MM.1S (cell line): ENCODE measurements around the gene EML5.

ENCODE experiments used
- EZH2phosphoT487 ChIP-seq: fragments of 300-600 bp; sonication (generic); IDR thresholded peaks from 2 replicates; pipeline ENCODE4 v1.6.1; 2018; ENCODE audit warnings: antibody characterized with exemption, low read length
- TF ChIP-seq, protein P1 (sequence below): fragments of 300-600 bp; sonication (generic); IDR thresholded peaks from 2 replicates; pipeline ENCODE4 v1.5.1; 2016; ENCODE audit warnings: antibody characterized with exemption, low read length, mixed read lengths

DNA sequence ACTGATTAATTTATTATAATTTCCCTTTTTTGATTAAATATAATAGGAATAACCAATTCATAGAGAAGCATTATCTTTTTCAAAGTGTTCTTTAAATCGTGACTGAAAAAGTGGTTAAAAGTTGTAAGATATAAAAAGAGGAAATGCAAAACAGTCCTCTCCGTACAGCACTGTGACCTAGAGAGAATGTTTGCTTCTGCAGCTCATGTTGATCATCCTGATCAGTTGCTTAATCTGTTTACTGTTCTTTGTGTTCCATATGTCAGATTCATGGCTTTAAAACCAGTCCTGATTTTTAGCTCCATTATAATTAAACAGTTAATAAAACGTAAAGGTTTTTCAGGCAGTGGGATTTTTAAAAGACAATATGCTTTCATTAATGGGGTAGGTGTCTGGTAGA is 36.4 kb upstream of the EML5 start:
- TF ChIP-seq, protein P1, sequence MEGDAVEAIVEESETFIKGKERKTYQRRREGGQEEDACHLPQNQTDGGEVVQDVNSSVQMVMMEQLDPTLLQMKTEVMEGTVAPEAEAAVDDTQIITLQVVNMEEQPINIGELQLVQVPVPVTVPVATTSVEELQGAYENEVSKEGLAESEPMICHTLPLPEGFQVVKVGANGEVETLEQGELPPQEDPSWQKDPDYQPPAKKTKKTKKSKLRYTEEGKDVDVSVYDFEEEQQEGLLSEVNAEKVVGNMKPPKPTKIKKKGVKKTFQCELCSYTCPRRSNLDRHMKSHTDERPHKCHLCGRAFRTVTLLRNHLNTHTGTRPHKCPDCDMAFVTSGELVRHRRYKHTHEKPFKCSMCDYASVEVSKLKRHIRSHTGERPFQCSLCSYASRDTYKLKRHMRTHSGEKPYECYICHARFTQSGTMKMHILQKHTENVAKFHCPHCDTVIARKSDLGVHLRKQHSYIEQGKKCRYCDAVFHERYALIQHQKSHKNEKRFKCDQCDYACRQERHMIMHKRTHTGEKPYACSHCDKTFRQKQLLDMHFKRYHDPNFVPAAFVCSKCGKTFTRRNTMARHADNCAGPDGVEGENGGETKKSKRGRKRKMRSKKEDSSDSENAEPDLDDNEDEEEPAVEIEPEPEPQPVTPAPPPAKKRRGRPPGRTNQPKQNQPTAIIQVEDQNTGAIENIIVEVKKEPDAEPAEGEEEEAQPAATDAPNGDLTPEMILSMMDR: no peak
- no peak for TF ChIP-seq EZH2phosphoT487
